ENCODE data around the gene FANCM. TPM values are rescaled to one million over a fixed set of nuclear protein-coding genes. Genes with fewer than 3 reads are reported as not detected.

FANCM gene
- total RNA-seq, 1 experiment from 2014 or later, result 6.6 TPM

DNA sequence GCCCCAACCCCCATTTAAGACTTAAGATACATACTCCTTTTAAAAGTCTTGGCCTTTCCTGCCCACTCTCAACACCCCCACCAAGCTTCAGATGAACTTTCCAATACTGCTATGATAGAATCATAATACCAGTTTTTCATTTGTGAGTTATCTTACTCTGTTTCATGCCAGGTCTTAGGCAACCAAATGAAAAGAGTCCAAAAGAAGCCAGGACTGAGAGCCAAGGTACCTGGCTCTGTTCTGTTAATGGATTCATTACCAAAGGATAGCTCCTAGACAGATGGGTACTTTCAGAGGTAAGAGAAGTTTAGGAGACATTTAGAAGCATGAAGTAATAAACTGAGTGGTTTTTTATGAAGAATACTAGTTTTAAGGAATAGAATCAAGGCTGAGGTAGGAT is 34.2 kb downstream of the FANCM start:
- H3K4me1 ChIP-seq (ENCODE audit: control insufficient read depth, insufficient read depth, low read length), result no peaks in the 10 kb centered on the region
- intact Hi-C loops (cut with micrococcal nuclease; ENCODE audit: unreplicated experiment), result no loop called here
- no TSS peak for BruUV-seq (replicated peaks)
- no peaks in the 10 kb centered on the region for H3K9me3 ChIP-seq (ENCODE audit: control insufficient read depth, insufficient read depth, low read depth, low read length)
- CTCF ChIA-PET, result interaction anchor here (0.6 to 0.7 kb wide), 3 partner anchors 216 to 387 kb away, joined by 4 read pairs; no protein-coding TSS in a partner anchor
- peaks cover 2% of the 10 kb centered on the region; the same call in 1 of the 2 replicates for H3K36me3 ChIP-seq (ENCODE audit: control insufficient read depth, insufficient read depth, low read length)
- in situ Hi-C loops (cut with HindIII; ENCODE audit: low pct_unique_long_range_greater_than_20kb, low sequenced_read_pairs), result no loop called here
- no peak for ATAC-seq
- no peak overlapping the region for H3K27ac ChIP-seq (ENCODE audit: low read length)
- no peaks in the 10 kb centered on the region for H3K27me3 ChIP-seq (ENCODE audit: control insufficient read depth, insufficient read depth, low read length)
- POLR2A ChIA-PET, result no interaction called here
- no peak overlapping the region for H3K4me3 ChIP-seq (ENCODE audit: low read depth in 2 of 2, low read length in 2 of 2)
- TF ChIP-seq REST (IDR thresholded peaks at IDR 0.05; ENCODE audit: insufficient read depth in 1 of 2, low read depth in 2 of 2, low read length in 1 of 2) (no peak), CTCF (IDR thresholded peaks at IDR 0.05) (no peak), POLR2AphosphoS5 (IDR thresholded peaks at IDR 0.05; ENCODE audit: low read depth, low read length) (no peak), SIN3A (IDR thresholded peaks at IDR 0.05; ENCODE audit: borderline replicate concordance, insufficient read depth, low read depth, low read length) (no peak), TCF7L2 (IDR thresholded peaks at IDR 0.05; ENCODE audit: low read depth, low read length) (no peak)
- DNase-seq (ENCODE audit: low read depth, low spot score), result no peak

DNA sequence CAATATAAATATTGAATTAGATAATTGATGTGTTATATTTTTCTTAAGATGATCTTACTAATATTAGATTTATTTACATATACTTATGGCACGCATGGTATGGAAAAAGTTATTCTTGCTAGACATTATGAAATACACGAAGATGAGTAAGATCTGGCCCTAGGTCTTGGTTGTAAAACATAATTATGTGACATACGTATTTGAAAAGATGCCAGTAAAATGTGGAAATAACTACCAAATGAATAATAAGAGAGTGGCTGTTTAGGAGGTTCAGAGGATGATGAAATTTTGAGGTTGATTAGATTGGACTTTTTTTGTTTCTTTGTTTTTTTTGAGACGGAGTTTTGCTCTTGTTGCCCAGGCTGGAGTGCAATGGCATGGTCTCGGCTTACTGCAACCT is 41.3 kb downstream of the FANCM start:
- no peak overlapping the region for H3K27ac ChIP-seq (ENCODE audit: low read length)
- intact Hi-C loops (cut with micrococcal nuclease; ENCODE audit: unreplicated experiment) (no loop called here), in situ Hi-C loops (cut with HindIII; ENCODE audit: low pct_unique_long_range_greater_than_20kb, low sequenced_read_pairs) (no loop called here)
- no peaks in the 10 kb centered on the region for H3K4me1 ChIP-seq (ENCODE audit: control insufficient read depth, insufficient read depth, low read length)
- ChIA-PET CTCF (no interaction called here), POLR2A (no interaction called here)
- DNase-seq (ENCODE audit: low read depth, low spot score) (no peak), ATAC-seq (no peak)
- H3K9me3 ChIP-seq (ENCODE audit: control insufficient read depth, insufficient read depth, low read depth, low read length), result no peaks in the 10 kb centered on the region
- H3K27me3 ChIP-seq (ENCODE audit: control insufficient read depth, insufficient read depth, low read length), result no peaks in the 10 kb centered on the region
- no TSS peak for BruUV-seq (replicated peaks)
- TF ChIP-seq TCF7L2 (IDR thresholded peaks at IDR 0.05; ENCODE audit: low read depth, low read length) (no peak), SIN3A (IDR thresholded peaks at IDR 0.05; ENCODE audit: borderline replicate concordance, insufficient read depth, low read depth, low read length) (no peak), REST (IDR thresholded peaks at IDR 0.05; ENCODE audit: insufficient read depth in 1 of 2, low read depth in 2 of 2, low read length in 1 of 2) (no peak), CTCF (IDR thresholded peaks at IDR 0.05) (no peak), POLR2AphosphoS5 (IDR thresholded peaks at IDR 0.05; ENCODE audit: low read depth, low read length) (no peak)
- H3K36me3 ChIP-seq (ENCODE audit: control insufficient read depth, insufficient read depth, low read length), result no peaks in the 10 kb centered on the region
- H3K4me3 ChIP-seq (ENCODE audit: low read depth in 2 of 2, low read length in 2 of 2), result no peak overlapping the region

All from Panc1 (cell line).